Suprapubic skin (tissue), 4 donors: ENCODE results near the gene TSEN54. TPM values are rescaled to one million over a fixed set of nuclear protein-coding genes. Genes with fewer than 3 reads are reported as not detected.

Experiments used
- DNase-seq, 2 donors: peaks; one replicate each; pipeline ENCODE4 v3.0.0-alpha.2; 2019; ENCODE audit warnings: low spot score in 2 of 2
- H3K27ac ChIP-seq: fragments of 200-600 bp; sonication (generic); one replicate; pipeline ENCODE4 v1.5.1; 2019
- H3K27me3 ChIP-seq: fragments of 200-600 bp; sonication (generic); one replicate; pipeline ENCODE4 v1.5.1; 2019
- H3K36me3 ChIP-seq: fragments of 200-600 bp; sonication (generic); one replicate; pipeline ENCODE4 v1.5.1; 2019
- H3K4me1 ChIP-seq: fragments of 200-600 bp; sonication (generic); one replicate; pipeline ENCODE4 v1.5.1; 2019
- H3K4me3 ChIP-seq: fragments of 200-600 bp; sonication (generic); one replicate; pipeline ENCODE4 v1.5.1; 2019; ENCODE audit warnings: mild to moderate bottlenecking
- H3K9me3 ChIP-seq: fragments of 200-600 bp; sonication (generic); one replicate; pipeline ENCODE4 v1.5.1; 2019
- EP300 ChIP-seq: sonication (generic); formaldehyde crosslinking; IDR thresholded peaks from one replicate; pipeline ENCODE4 v1.6.1; 2017; ENCODE audit warnings: antibody characterized with exemption
- POLR2A ChIP-seq, 2 donors: fragments of 450-650 bp; IDR thresholded peaks; one replicate each; pipeline ENCODE4 v1.6.1; 2017; ENCODE audit warnings: antibody characterized with exemption in 2 of 2, mild to moderate bottlenecking in 2 of 2, moderate library complexity in 2 of 2
- POLR2AphosphoS5 ChIP-seq, 3 donors: sonication (generic); formaldehyde crosslinking; IDR thresholded peaks; one replicate each; pipeline ENCODE4 v1.6.1; 2017; ENCODE audit warnings: antibody characterized with exemption in 3 of 3
- WGBS: methylation state at CpG from one replicate; pipeline ENCODE4 v1.1.5; 2018; 5-methylcytosine and 5-hydroxymethylcytosine counted together
- total RNA-seq, 4 donors: library from RNA; depleted of rRNA; stranded (reverse); fragments of >200 nt; gene quantifications; one replicate each; pipeline ENCODE4 v1.1.0, GENCODE V29; 2016
- TF ChIP-seq, protein P1 (sequence below), 2 donors: fragments of 200-600 bp in 1 of 2; fragments of 450-650 bp in 1 of 2; sonication (generic) in 1 of 2; IDR thresholded peaks; one replicate each; pipeline ENCODE4 v1.5.1; 2016 to 2019; ENCODE audit warnings: antibody characterized with exemption in 2 of 2, mild to moderate bottlenecking in 1 of 2, moderate library complexity in 1 of 2

The TSEN54 gene
- total RNA-seq, 4 donors from 2014 or later = 53.9 to 73.5 (median 62.9) TPM

DNA sequence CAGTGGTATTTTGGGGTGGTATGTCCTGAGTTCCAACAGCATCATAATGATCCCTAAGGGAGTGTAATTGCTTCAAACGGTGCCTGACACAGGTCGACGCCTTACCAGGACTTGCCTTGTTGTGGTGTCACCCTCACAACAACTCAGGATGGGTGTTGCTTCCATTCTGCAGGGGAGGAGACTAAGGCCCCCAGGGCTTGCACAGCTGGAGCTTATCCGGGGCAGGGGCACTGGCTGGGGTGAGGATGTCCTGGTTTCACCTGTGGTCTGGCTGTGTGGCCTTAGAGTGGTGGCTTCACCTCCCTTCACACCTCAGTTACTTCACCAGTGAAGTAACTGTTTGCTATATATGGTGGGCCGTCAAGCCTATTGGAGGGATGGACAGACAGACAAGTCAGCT lies 32.5 kb downstream of the TSEN54 start:
- Histone ChIP-seq H3K36me3 (no peaks in the 10 kb centered on the region), H3K4me1 (peaks cover 35% of the 10 kb centered on the region), H3K27ac (peak overlapping the region; percentile 91), H3K9me3 (no peaks in the 10 kb centered on the region), H3K27me3 (no peaks in the 10 kb centered on the region), H3K4me3 (no peak overlapping the region)
- TF ChIP-seq POLR2AphosphoS5 (IDR thresholded peaks at IDR 0.05) (no peak), POLR2A (IDR thresholded peaks at IDR 0.05) (no peak), EP300 (no peak)
- TF ChIP-seq, protein P1, sequence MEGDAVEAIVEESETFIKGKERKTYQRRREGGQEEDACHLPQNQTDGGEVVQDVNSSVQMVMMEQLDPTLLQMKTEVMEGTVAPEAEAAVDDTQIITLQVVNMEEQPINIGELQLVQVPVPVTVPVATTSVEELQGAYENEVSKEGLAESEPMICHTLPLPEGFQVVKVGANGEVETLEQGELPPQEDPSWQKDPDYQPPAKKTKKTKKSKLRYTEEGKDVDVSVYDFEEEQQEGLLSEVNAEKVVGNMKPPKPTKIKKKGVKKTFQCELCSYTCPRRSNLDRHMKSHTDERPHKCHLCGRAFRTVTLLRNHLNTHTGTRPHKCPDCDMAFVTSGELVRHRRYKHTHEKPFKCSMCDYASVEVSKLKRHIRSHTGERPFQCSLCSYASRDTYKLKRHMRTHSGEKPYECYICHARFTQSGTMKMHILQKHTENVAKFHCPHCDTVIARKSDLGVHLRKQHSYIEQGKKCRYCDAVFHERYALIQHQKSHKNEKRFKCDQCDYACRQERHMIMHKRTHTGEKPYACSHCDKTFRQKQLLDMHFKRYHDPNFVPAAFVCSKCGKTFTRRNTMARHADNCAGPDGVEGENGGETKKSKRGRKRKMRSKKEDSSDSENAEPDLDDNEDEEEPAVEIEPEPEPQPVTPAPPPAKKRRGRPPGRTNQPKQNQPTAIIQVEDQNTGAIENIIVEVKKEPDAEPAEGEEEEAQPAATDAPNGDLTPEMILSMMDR (IDR thresholded peaks at IDR 0.05) = no peak
- 40% methylated on average over 4 of the region's 5 CpGs for WGBS
- DNase-seq = peak in 1 of 2 donors; percentile 57

DNA sequence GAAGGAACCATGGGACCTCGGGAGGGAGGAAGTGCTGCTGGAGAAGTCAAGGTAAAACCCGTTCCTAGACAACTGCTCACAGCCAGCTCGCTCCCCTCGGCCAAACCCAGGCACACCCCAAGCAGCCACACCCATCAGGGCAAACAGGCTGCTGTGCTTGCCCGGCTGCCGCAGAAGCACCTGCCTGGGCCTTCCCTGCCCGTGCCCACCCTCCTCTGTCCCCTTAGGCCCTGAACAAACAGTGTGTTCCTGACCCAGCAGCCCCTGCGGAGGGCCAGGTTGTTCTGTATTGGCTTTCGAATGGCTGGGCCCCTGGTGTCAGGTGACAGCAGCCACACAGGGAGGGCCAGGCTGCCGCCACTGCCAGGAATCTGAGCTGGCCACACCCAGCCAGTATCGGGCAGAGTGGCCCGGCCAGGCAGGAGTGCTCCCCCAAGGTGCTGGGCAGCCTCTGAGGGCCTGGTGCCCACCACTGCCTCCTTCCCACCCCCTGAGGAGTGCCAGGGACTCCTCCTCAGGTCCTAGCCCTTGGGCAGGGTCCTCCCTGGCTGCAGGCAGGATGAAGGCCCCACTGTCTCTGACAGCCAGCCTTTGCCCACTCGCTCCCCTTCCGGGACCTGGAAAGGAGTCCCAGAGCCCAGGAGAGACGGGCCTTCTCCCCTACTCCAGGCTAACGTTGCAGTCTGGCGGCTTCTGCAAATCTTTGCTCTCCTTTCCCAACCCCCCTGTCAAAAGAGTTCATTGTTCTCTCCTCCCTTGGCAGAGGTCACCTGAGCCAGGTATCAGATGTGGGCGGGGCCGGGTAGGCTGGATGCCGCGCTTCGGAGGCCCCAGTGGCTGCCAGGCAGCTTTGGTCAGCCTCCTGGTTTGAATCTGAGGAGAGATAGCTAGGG lies 33.2 kb downstream of the TSEN54 start:
- H3K4me3 ChIP-seq = peak overlapping the region; percentile 10
- no peaks in the 10 kb centered on the region for H3K27me3 ChIP-seq
- H3K9me3 ChIP-seq = no peaks in the 10 kb centered on the region
- H3K27ac ChIP-seq = peak overlapping the region; percentile 91
- H3K4me1 ChIP-seq = peaks cover 35% of the 10 kb centered on the region
- WGBS = 22% methylated on average over 11 of the region's 22 CpGs
- H3K36me3 ChIP-seq = no peaks in the 10 kb centered on the region
- TF ChIP-seq EP300 (no peak), POLR2A (IDR thresholded peaks at IDR 0.05) (no peak), POLR2AphosphoS5 (IDR thresholded peaks at IDR 0.05) (no peak)
- TF ChIP-seq, protein P1 (IDR thresholded peaks at IDR 0.05) = no peak
- peak in 1 of 2 donors; percentile 69 for DNase-seq

GRCh38 chr17:75550139-75550465 lies 33.8 kb downstream of the TSEN54 start:
- Histone ChIP-seq H3K4me3 (no peak overlapping the region), H3K36me3 (no peaks in the 10 kb centered on the region), H3K4me1 (peaks cover 35% of the 10 kb centered on the region), H3K9me3 (no peaks in the 10 kb centered on the region), H3K27me3 (no peaks in the 10 kb centered on the region), H3K27ac (peak overlapping the region; percentile 91)
- TF ChIP-seq POLR2A (IDR thresholded peaks at IDR 0.05) (no peak), POLR2AphosphoS5 (IDR thresholded peaks at IDR 0.05) (peak in 1 of 3 donors; percentile 5)
- WGBS = 70% methylated on average over 2 of the region's 4 CpGs
- no peak for DNase-seq

GRCh38 chr17:75551266-75551665 lies 34.9 kb downstream of the TSEN54 start:
- no peaks in the 10 kb centered on the region for H3K36me3 ChIP-seq
- no peak overlapping the region for H3K4me3 ChIP-seq
- H3K4me1 ChIP-seq = peaks cover 30% of the 10 kb centered on the region
- WGBS = 83% methylated on average over 7 of the region's 7 CpGs
- peak overlapping the region; percentile 91 for H3K27ac ChIP-seq
- no peak for DNase-seq
- no peaks in the 10 kb centered on the region for H3K9me3 ChIP-seq
- H3K27me3 ChIP-seq = no peaks in the 10 kb centered on the region
- no peak for TF ChIP-seq POLR2AphosphoS5 (IDR thresholded peaks at IDR 0.05)
- no peak for TF ChIP-seq POLR2A (IDR thresholded peaks at IDR 0.05)
- TF ChIP-seq, protein P1 (IDR thresholded peaks at IDR 0.05) = no peak
- TF ChIP-seq EP300 = no peak

- peaks cover 23% of the 10 kb centered on the region for H3K4me1 ChIP-seq
- no peaks in the 10 kb centered on the region for H3K36me3 ChIP-seq
- no peak overlapping the region for H3K4me3 ChIP-seq
- H3K27me3 ChIP-seq = no peaks in the 10 kb centered on the region
- 88% methylated on average over 14 of the region's 14 CpGs for WGBS
- TF ChIP-seq, protein P1 (IDR thresholded peaks at IDR 0.05) = no peak
- TF ChIP-seq EP300 = no peak
- TF ChIP-seq POLR2AphosphoS5 (IDR thresholded peaks at IDR 0.05) = no peak
- TF ChIP-seq POLR2A (IDR thresholded peaks at IDR 0.05) = no peak
- H3K27ac ChIP-seq = no peak overlapping the region
- H3K9me3 ChIP-seq = no peaks in the 10 kb centered on the region
- no peak for DNase-seq
Observed at GRCh38 chr17:75552425-75553294, 36.3 kb downstream of the TSEN54 start.
